A375 (cell line): ENCODE data around the gene KDM5A. TPM values are rescaled to one million over a fixed set of nuclear protein-coding genes. Genes with fewer than 3 reads are reported as not detected.

ENCODE experiments used
- total RNA-seq: library from RNA; depleted of rRNA; stranded (reverse); fragments of >200 nt; shearing (Covaris generic); gene quantifications from 2 replicates; pipeline ENCODE4 v1.2.3, GENCODE V29; 2014; rRNA removed

Gene KDM5A
- total RNA-seq: 42.7 and 46.9 TPM in 2 replicates

GRCh38 chr12:389142-390096, at the start of gene KDM5A:
KDM5A (minus strand) TSS chr12:389320; CDS start chr12:389091, 229 bp downstream.

GRCh38 chr12:401235-402028, 12.3 kb upstream of the KDM5A start, which contains the start of gene CCDC77:
CCDC77 (plus strand) TSS chr12:401644; CDS start chr12:409384, 7,740 bp downstream.

GRCh38 chr12:262817-263216, 126.3 kb downstream of the KDM5A start, which contains the start of gene SLC6A13:
SLC6A13 (minus strand) TSS chr12:262836; CDS start chr12:260052, 2,784 bp downstream.

Other genes with a start within 250 kb of the KDM5A start
- 0.04 and 0.85 TPM in 2 replicates for gene SLC6A12, start 175.2 kb downstream of the KDM5A start, total RNA-seq
- 0.15 TPM in 1 of 2 replicates, not detected in the other for gene SLC6A13, start 126.5 kb downstream of the KDM5A start, total RNA-seq
- 30.3 and 35.3 TPM in 2 replicates for gene CCDC77, start 12.3 kb upstream of the KDM5A start, total RNA-seq
- gene B4GALNT3, start 70.6 kb upstream of the KDM5A start, total RNA-seq: 2.2 and 2.3 TPM in 2 replicates